H9 (cell line): ENCODE measurements around the gene TEF. TPM values are rescaled to one million over a fixed set of nuclear protein-coding genes. Genes with fewer than 3 reads are reported as not detected.

Experiments used
- DNase-seq: peaks from one replicate; pipeline ENCODE4 v3.0.0-alpha.2; 2017
- H2AFZ ChIP-seq: one replicate; pipeline ENCODE4 v1.6.1; 2013; ENCODE audit warnings: mild to moderate bottlenecking, low read length, control low read depth, moderate library complexity
- H2AK5ac ChIP-seq: 2 replicates; pipeline ENCODE4 v1.6.1; 2013; ENCODE audit warnings: low read length, control low read depth, mixed read lengths; ENCODE audit not compliant: insufficient read length
- H2BK120ac ChIP-seq: one replicate; pipeline ENCODE4 v1.6.1; 2013; ENCODE audit warnings: low read depth, mild to moderate bottlenecking, low read length, control low read depth, inconsistent platforms; ENCODE audit not compliant: poor library complexity, severe bottlenecking
- H2BK12ac ChIP-seq: 2 replicates; pipeline ENCODE4 v1.6.1; 2013; ENCODE audit warnings: low read length, control low read depth, mixed read lengths, low read depth; ENCODE audit not compliant: insufficient read length
- H2BK15ac ChIP-seq: 2 replicates; pipeline ENCODE4 v1.6.1; 2013; ENCODE audit warnings: low read depth, low read length, control low read depth
- H2BK20ac ChIP-seq: one replicate; pipeline ENCODE4 v1.6.1; 2013; ENCODE audit warnings: low read depth, mild to moderate bottlenecking, low read length, control low read depth, inconsistent platforms; ENCODE audit not compliant: poor library complexity, severe bottlenecking
- H2BK5ac ChIP-seq: 2 replicates; pipeline ENCODE4 v1.6.1; 2013; ENCODE audit warnings: low read length, control low read depth, mixed read lengths; ENCODE audit not compliant: insufficient read length
- H3K14ac ChIP-seq: 2 replicates; pipeline ENCODE4 v1.6.1; 2013; ENCODE audit warnings: low read length, control low read depth; ENCODE audit not compliant: insufficient read depth
- H3K18ac ChIP-seq: 2 replicates; pipeline ENCODE4 v1.6.1; 2013; ENCODE audit warnings: low read depth, mild to moderate bottlenecking, mixed read lengths, low read length, control low read depth; ENCODE audit not compliant: insufficient read length
- H3K23ac ChIP-seq: 2 replicates; pipeline ENCODE4 v1.6.1; 2013; ENCODE audit warnings: low read length, control low read depth, mixed read lengths, low read depth; ENCODE audit not compliant: insufficient read length
- H3K23me2 ChIP-seq: 2 replicates; pipeline ENCODE4 v1.6.1; 2013; ENCODE audit warnings: low read depth, mild to moderate bottlenecking, mixed read lengths, low read length, control low read depth; ENCODE audit not compliant: insufficient read length, poor library complexity, severe bottlenecking
- H3K27ac ChIP-seq: 2 replicates; pipeline ENCODE4 v1.5.1; 2013; ENCODE audit warnings: low read length, control low read depth, mixed read lengths, low read depth; ENCODE audit not compliant: insufficient read length
- H3K27me3 ChIP-seq: 2 replicates; pipeline ENCODE4 v1.6.1; 2013; ENCODE audit warnings: low read length, control low read depth, inconsistent platforms; ENCODE audit not compliant: insufficient read depth
- H3K4ac ChIP-seq: 2 replicates; pipeline ENCODE4 v1.6.1; 2013; ENCODE audit warnings: low read depth, mild to moderate bottlenecking, control low read depth, inconsistent platforms, low read length, moderate library complexity
- H3K4me1 ChIP-seq: 2 replicates; pipeline ENCODE4 v1.6.1; 2013; ENCODE audit warnings: low read length, control low read depth, inconsistent platforms; ENCODE audit not compliant: insufficient read depth
- H3K4me2 ChIP-seq: 2 replicates; pipeline ENCODE4 v1.6.1; 2013; ENCODE audit warnings: low read length, control low read depth, mixed read lengths; ENCODE audit not compliant: insufficient read length, insufficient read depth
- H3K56ac ChIP-seq: 2 replicates; pipeline ENCODE4 v1.6.1; 2013; ENCODE audit warnings: low read depth, mild to moderate bottlenecking, mixed read lengths, low read length, control low read depth; ENCODE audit not compliant: insufficient read length
- H3K79me1 ChIP-seq: 2 replicates; pipeline ENCODE4 v1.6.1; 2013; ENCODE audit warnings: low read depth, mild to moderate bottlenecking, moderate library complexity, low read length, control low read depth, inconsistent platforms; ENCODE audit not compliant: insufficient read depth, poor library complexity, severe bottlenecking
- H3K79me2 ChIP-seq: 2 replicates; pipeline ENCODE4 v1.6.1; 2013; ENCODE audit warnings: low read length, control low read depth, inconsistent platforms; ENCODE audit not compliant: insufficient read depth
- H3K9ac ChIP-seq: 2 replicates; pipeline ENCODE4 v1.6.1; 2013; ENCODE audit warnings: low read length, control low read depth, mixed read lengths; ENCODE audit not compliant: insufficient read length; ENCODE audit errors: extremely low read depth
- H3K9me3 ChIP-seq: one replicate; pipeline ENCODE4 v1.6.1; 2013; ENCODE audit warnings: low read depth, low read length, inconsistent platforms; ENCODE audit not compliant: control insufficient read depth
- H3T11ph ChIP-seq: one replicate; pipeline ENCODE4 v1.6.1; 2013; ENCODE audit warnings: mild to moderate bottlenecking, low read length, control low read depth, inconsistent platforms
- H4K20me1 ChIP-seq: one replicate; pipeline ENCODE4 v1.6.1; 2013; ENCODE audit not compliant: control insufficient read depth, insufficient read length, insufficient read depth
- H4K5ac ChIP-seq: 2 replicates; pipeline ENCODE4 v1.6.1; 2013; ENCODE audit warnings: low read depth, mild to moderate bottlenecking, mixed read lengths, low read length, control low read depth; ENCODE audit not compliant: insufficient read length
- H4K8ac ChIP-seq: replicated peaks from 2 replicates; pipeline ENCODE4 v1.6.1; 2013; ENCODE audit warnings: low read length, control low read depth, mixed read lengths, low read depth; ENCODE audit not compliant: insufficient read length
- H4K91ac ChIP-seq: 2 replicates; pipeline ENCODE4 v1.6.1; 2013; ENCODE audit warnings: low read depth, mild to moderate bottlenecking, moderate library complexity, mixed read lengths, low read length, control low read depth; ENCODE audit not compliant: insufficient read length
- H3K27ac Mint-ChIP-seq, 3 experiments: 2 replicates in 2 of 3; 3 replicates in 1 of 3; pipeline ENCODE4 v1.8.0; 2020 to 2021; ENCODE audit warnings: mixed read lengths in 3 of 3, mild to moderate bottlenecking in 1 of 3, moderate library complexity in 1 of 3
- H3K27me3 Mint-ChIP-seq: 2 replicates; pipeline ENCODE4 v1.8.0; 2021; ENCODE audit warnings: low read depth, mild to moderate bottlenecking, moderate library complexity, mixed read lengths
- H3K36me3 Mint-ChIP-seq, 3 experiments: 2 replicates in 2 of 3; 3 replicates in 1 of 3; pipeline ENCODE4 v1.8.0; 2020 to 2021; ENCODE audit warnings: low read depth in 3 of 3, mixed read lengths in 3 of 3; ENCODE audit not compliant: insufficient read depth in 1 of 3
- H3K4me1 Mint-ChIP-seq, 2 experiments: 2 replicates each; pipeline ENCODE4 v1.8.0; 2020; ENCODE audit warnings: mixed read lengths in 2 of 2
- H3K4me3 Mint-ChIP-seq, 2 experiments: 2 replicates in 1 of 2; 3 replicates in 1 of 2; pipeline ENCODE4 v1.8.0; 2020 to 2021; ENCODE audit warnings: mild to moderate bottlenecking in 2 of 2, mixed read lengths in 2 of 2, moderate library complexity in 1 of 2
- H3K9me3 Mint-ChIP-seq, 2 experiments: 2 replicates in 1 of 2; 3 replicates in 1 of 2; pipeline ENCODE4 v1.8.0; 2020; ENCODE audit warnings: mild to moderate bottlenecking in 2 of 2, mixed read lengths in 2 of 2, moderate library complexity in 1 of 2
- WGBS: extraction: QIAGEN DNeasy Blood & Tissue Kit; methylation state at CpG from one replicate; pipeline ENCODE4 v1.1.7; 2013; ENCODE audit warnings: missing lambda C conversion rate, low lambda C conversion rate, mixed read lengths; ENCODE audit not compliant: insufficient read length; ENCODE audit errors: extremely low coverage; 5-methylcytosine and 5-hydroxymethylcytosine counted together
- total RNA-seq: library from RNA; stranded (reverse); gene quantifications from 2 replicates; pipeline ENCODE4 v1.2.1, GENCODE V29; 2021
- TF ChIP-seq, protein P1 (sequence below): fragments of 200-600 bp; sonication (generic); conservative IDR thresholded peaks from 3 replicates; pipeline ENCODE4 v1.8.0; 2021; ENCODE audit warnings: antibody characterized with exemption, mild to moderate bottlenecking

The TEF gene
- total RNA-seq, 1 experiment from 2014 or later: 17.9 TPM

DNA sequence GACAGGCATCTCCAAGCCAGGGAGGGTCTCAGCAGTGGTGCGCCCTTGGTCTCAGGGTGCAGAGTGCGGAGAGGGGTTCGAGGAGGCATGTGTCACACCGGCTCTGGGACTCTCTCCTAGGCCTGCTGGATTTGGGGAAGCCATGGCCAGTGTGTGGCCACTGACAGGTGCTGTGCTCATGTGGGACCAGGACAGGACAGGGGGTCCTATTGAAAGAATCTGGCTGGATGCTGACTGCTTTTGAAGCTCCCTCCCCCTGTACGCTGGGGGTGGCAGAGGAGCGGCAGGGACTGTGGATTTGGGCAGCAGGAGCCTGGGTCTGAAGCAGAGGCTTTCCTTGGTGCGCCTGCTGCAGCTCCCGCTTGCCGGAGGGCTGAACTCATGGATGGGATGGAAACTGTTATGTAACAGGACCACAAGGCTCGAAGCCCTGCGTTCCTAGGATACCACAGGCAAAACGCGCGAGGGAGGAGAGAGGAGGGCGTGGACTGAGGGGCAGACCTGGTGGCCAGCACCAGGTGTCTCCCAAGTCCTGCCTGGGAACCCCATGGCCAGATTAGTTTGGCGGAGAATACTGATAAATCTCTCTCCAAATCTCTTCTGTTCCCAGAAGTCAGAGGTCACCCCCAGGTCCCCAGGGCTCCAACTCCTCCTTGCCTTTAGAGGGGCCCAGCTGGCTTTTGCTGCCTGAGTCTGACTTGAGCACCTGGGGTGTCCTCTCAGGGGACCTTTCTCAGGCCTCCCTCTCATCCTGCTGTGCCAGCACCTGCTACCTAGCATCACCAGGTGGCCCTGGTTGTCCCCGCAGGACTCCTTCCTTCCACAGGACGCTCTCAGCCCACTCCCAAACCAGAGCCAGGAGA, 13.8 kb upstream of the TEF start:
- Histone ChIP-seq H4K5ac (no peak overlapping the region), H2AFZ (no peak overlapping the region), H3K23me2 (no peaks in the 10 kb centered on the region), H2BK15ac (no peak overlapping the region), H3K79me2 (no peaks in the 10 kb centered on the region), H3K18ac (no peak overlapping the region), H3K14ac (no peak overlapping the region; the same call in 1 of the 2 replicates), H4K20me1 (no peaks in the 10 kb centered on the region), H2BK120ac (no peak overlapping the region), H3K56ac (no peak overlapping the region), H3K4ac (no peak overlapping the region), H3T11ph (no peak overlapping the region), H4K91ac (no peak overlapping the region), H3K4me1 (peaks cover 3% of the 10 kb centered on the region; the same call in 1 of the 2 replicates), H3K9me3 (no peaks in the 10 kb centered on the region), H4K8ac (no peak overlapping the region), H3K79me1 (no peaks in the 10 kb centered on the region), H3K23ac (no peak overlapping the region), H3K9ac (no peak overlapping the region), H2BK12ac (no peak overlapping the region), H2BK20ac (no peak overlapping the region), H3K27ac (no peak overlapping the region), H2AK5ac (no peak overlapping the region), H2BK5ac (no peak overlapping the region), H3K27me3 (no peaks in the 10 kb centered on the region), H3K4me2 (no peak overlapping the region)
- TF ChIP-seq, protein P1, sequence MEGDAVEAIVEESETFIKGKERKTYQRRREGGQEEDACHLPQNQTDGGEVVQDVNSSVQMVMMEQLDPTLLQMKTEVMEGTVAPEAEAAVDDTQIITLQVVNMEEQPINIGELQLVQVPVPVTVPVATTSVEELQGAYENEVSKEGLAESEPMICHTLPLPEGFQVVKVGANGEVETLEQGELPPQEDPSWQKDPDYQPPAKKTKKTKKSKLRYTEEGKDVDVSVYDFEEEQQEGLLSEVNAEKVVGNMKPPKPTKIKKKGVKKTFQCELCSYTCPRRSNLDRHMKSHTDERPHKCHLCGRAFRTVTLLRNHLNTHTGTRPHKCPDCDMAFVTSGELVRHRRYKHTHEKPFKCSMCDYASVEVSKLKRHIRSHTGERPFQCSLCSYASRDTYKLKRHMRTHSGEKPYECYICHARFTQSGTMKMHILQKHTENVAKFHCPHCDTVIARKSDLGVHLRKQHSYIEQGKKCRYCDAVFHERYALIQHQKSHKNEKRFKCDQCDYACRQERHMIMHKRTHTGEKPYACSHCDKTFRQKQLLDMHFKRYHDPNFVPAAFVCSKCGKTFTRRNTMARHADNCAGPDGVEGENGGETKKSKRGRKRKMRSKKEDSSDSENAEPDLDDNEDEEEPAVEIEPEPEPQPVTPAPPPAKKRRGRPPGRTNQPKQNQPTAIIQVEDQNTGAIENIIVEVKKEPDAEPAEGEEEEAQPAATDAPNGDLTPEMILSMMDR: no peak
- peaks cover 16 to 26% of the 10 kb centered on the region in 2 experiments for H3K4me1 Mint-ChIP-seq
- no CpG with 5 or more reads among the region's 18 CpGs for WGBS
- H3K36me3 Mint-ChIP-seq: no peaks in the 10 kb centered on the region
- H3K27me3 Mint-ChIP-seq: peaks cover 9% of the 10 kb centered on the region; the same call in 1 of the 2 replicates
- H3K9me3 Mint-ChIP-seq: no peaks in the 10 kb centered on the region
- H3K4me3 Mint-ChIP-seq: no peak overlapping the region
- DNase-seq: peak; percentile 45
- H3K27ac Mint-ChIP-seq: no peak overlapping the region
